Ovary (tissue), 9 donors: ENCODE data around the gene KRT9. TPM values are rescaled to one million over a fixed set of nuclear protein-coding genes. Genes with fewer than 3 reads are reported as not detected.

Experiments used
- DNase-seq, 5 donors: peaks; one replicate each; pipeline ENCODE4 v3.0.0-alpha.2; 2019 to 2020
- H3K27ac ChIP-seq, 2 donors: fragments of 200-600 bp; one replicate each; pipeline versions ENCODE4 v1.5.1 to v1.8.0; 2019 to 2022
- H3K27me3 ChIP-seq: fragments of 200-600 bp; one replicate; pipeline ENCODE4 v1.8.0; 2022
- H3K36me3 ChIP-seq: fragments of 200-600 bp; sonication (generic); one replicate; pipeline ENCODE4 v1.5.1; 2019
- H3K4me1 ChIP-seq: one replicate; pipeline ENCODE4 v1.8.1; 2013; ENCODE audit warnings: mild to moderate bottlenecking, moderate library complexity; ENCODE audit not compliant: insufficient read depth
- H3K4me3 ChIP-seq: fragments of 200-600 bp; sonication (generic); one replicate; pipeline ENCODE4 v1.5.1; 2017
- H3K9me3 ChIP-seq, 2 donors: fragments of 200-600 bp in 1 of 2; sonication (generic) in 1 of 2; one replicate each; pipeline versions ENCODE4 v1.5.1 to v1.8.1; 2013 to 2019; ENCODE audit warnings: mild to moderate bottlenecking in 1 of 2, moderate library complexity in 1 of 2
- CTCF ChIP-seq, 3 donors: fragments of 450-650 bp in 2 of 3; fragments of 200-600 bp in 1 of 3; IDR thresholded peaks; one replicate each; pipeline versions ENCODE4 v1.5.1 to v1.8.0; 2016 to 2022; ENCODE audit warnings: antibody characterized with exemption in 3 of 3, mild to moderate bottlenecking in 1 of 3
- EP300 ChIP-seq: sonication (generic); formaldehyde crosslinking; IDR thresholded peaks from one replicate; pipeline ENCODE4 v1.6.1; 2017; ENCODE audit warnings: antibody characterized with exemption
- POLR2A ChIP-seq: fragments of 450-650 bp; IDR thresholded peaks from one replicate; pipeline ENCODE4 v1.6.1; 2017; ENCODE audit warnings: antibody characterized with exemption, mild to moderate bottlenecking, moderate library complexity
- WGBS, 3 donors: extraction: QIAGEN DNeasy Blood & Tissue Kit in 1 of 3; methylation state at CpG; one replicate each; pipeline versions ENCODE4 v1.1.5 to v1.1.7; 2013 to 2017; 5-methylcytosine and 5-hydroxymethylcytosine counted together
- intact Hi-C, 4 donors: fragments of 100-400 bp; cut with DNase I; formaldehyde crosslinking; loops; one replicate each; pipeline versions ENCODE4 v1.11.0 to v1.15.1; 2022 to 2023
- polyA plus RNA-seq, 2 donors: library from polyadenylated mRNA; stranded (reverse); fragments of 200-250 nt in 1 of 2; fragments of 350-450 nt in 1 of 2; fragmentation: Illumina TruSeq in 1 of 2; extraction: RNeasy Lipid Tissue Mini Kit (QIAGEN cat#74804) in 1 of 2; gene quantifications; one replicate each; pipeline ENCODE4 v1.2.3, GENCODE V29; 2013 to 2014
- total RNA-seq, 7 donors: library from RNA; depleted of rRNA in 2 of 7; stranded (reverse); fragments of >200 nt in 2 of 7; fragmentation: NEBNext Ultra II Directional in 3 of 7; extraction: Animal tissue kit (Norgen Biotek cat#: 25700) in 3 of 7; gene quantifications; one replicate each; pipeline versions ENCODE4 v1.1.0 to v1.2.4, GENCODE V29; 2016 to 2023
- donor health status: DM: no; HTN: no; CAD: no; lungs with moderate emphysema.
- donor health status: DM: no; HTN: no; CAD: no.
- donor health status: Bipolar disorder and iron deficiency.
- donor health status: DM: yes; HTN: yes; CAD: no.
- donor health status: DM: no; HTN: no; CAD: no.
- donor health status: DM: yes; HTN: yes; CAD: no.

The KRT9 gene
- total and polyA plus RNA-seq, 9 donors: not detected

- H3K27me3 ChIP-seq: no peaks in the 10 kb centered on the region
- 84 to 89% (median 87%) methylated on average over 7 of the region's 7 CpGs for WGBS, 3 donors
Observed at GRCh38 chr17:41533613-41534012, 38.2 kb downstream of the KRT9 start.

GRCh38 chr17:41532947-41533570 is 38.8 kb downstream of the KRT9 start:
- Histone ChIP-seq H3K4me1 (peaks cover 1% of the 10 kb centered on the region), H3K9me3 (no peaks in the 10 kb centered on the region), H3K27ac (no peak overlapping the region), H3K36me3 (no peaks in the 10 kb centered on the region), H3K4me3 (no peak overlapping the region), H3K27me3 (no peaks in the 10 kb centered on the region)
- no peak for TF ChIP-seq CTCF (IDR thresholded peaks at IDR 0.05)
- TF ChIP-seq POLR2A: no peak
- no peak for TF ChIP-seq EP300
- DNase-seq: no peak
- WGBS, 3 donors: 79 to 82% (median 81%) methylated on average over 9 of the region's 9 CpGs
- intact Hi-C loops: no loop called here

More at GRCh38 chr17:41533613-41534012, 38.2 kb downstream of the KRT9 start:
- no peak for DNase-seq
- Histone ChIP-seq H3K9me3 (no peaks in the 10 kb centered on the region), H3K27ac (no peak overlapping the region), H3K4me1 (peaks cover 1% of the 10 kb centered on the region), H3K36me3 (no peaks in the 10 kb centered on the region), H3K4me3 (no peak overlapping the region)
- intact Hi-C loops: no loop called here
- TF ChIP-seq POLR2A: no peak
- no peak for TF ChIP-seq EP300
- TF ChIP-seq CTCF (IDR thresholded peaks at IDR 0.05): no peak

- Histone ChIP-seq H3K9me3 (no peaks in the 10 kb centered on the region), H3K27ac (no peak overlapping the region), H3K36me3 (no peaks in the 10 kb centered on the region), H3K4me3 (no peak overlapping the region), H3K4me1 (peaks cover 1% of the 10 kb centered on the region), H3K27me3 (no peaks in the 10 kb centered on the region)
- intact Hi-C loops: no loop called here
- TF ChIP-seq EP300: no peak
- no peak for TF ChIP-seq CTCF (IDR thresholded peaks at IDR 0.05)
- TF ChIP-seq POLR2A: no peak
- WGBS, 3 donors: 47 to 65% (median 63%) methylated on average over 1 of the region's 1 CpG
- DNase-seq: no peak
Observed at GRCh38 chr17:41531993-41532392, 39.9 kb downstream of the KRT9 start.

GRCh38 chr17:41530062-41531048 is 41.5 kb downstream of the KRT9 start:
- no peaks in the 10 kb centered on the region for H3K9me3 ChIP-seq
- 48 to 64% (median 54%) methylated on average over 8 of the region's 8 CpGs for WGBS, 3 donors

More at GRCh38 chr17:41530062-41531048, 41.5 kb downstream of the KRT9 start:
- Histone ChIP-seq H3K4me3 (no peak overlapping the region), H3K4me1 (peaks cover 1% of the 10 kb centered on the region), H3K36me3 (no peaks in the 10 kb centered on the region), H3K27ac (peak overlapping the region in 1 of 2 donors; percentile 19), H3K27me3 (no peaks in the 10 kb centered on the region)
- DNase-seq: peak in 3 of 5 donors; percentile 11 to 42 (median 30)
- intact Hi-C loops: no loop called here
- TF ChIP-seq CTCF (IDR thresholded peaks at IDR 0.05) (no peak), EP300 (no peak), POLR2A (no peak)
